GM19324 (cell line): Measurements from ENCODE around the gene OR51E2.
"Not testable (repeated sequence)": the region's sequence is repeated elsewhere in the genome, so short reads cannot be mapped to it uniquely, and the experiment has no call there.

ENCODE experiments used
- ATAC-seq: cut with Tn5 transposase; IDR thresholded peaks from one replicate; pipeline ENCODE4 v1.9.1; 2021; ENCODE audit warnings: mild to moderate bottlenecking, moderate library complexity; ENCODE audit not compliant: unreplicated experiment, low FRiP score

Gene OR51E2

GRCh38 chr11:4697585-4697984 lies at the start of gene OR51E2:
OR51E2 (minus strand) TSS chr11:4697853; CDS start chr11:4682711, 15,142 bp downstream.
- ATAC-seq = no peak

- no peak for ATAC-seq
Observed at GRCh38 chr11:4740735-4741134, 43.1 kb upstream of the OR51E2 start.

- no peak for ATAC-seq
Observed at GRCh38 chr11:4727171-4727570, 29.5 kb upstream of the OR51E2 start.

GRCh38 chr11:4722616-4723534 lies 25.2 kb upstream of the OR51E2 start:
- not testable (repeated sequence) for ATAC-seq

- no peak for ATAC-seq
Observed at GRCh38 chr11:4714300-4714699, 16.6 kb upstream of the OR51E2 start.

GRCh38 chr11:4713241-4713640 lies 15.6 kb upstream of the OR51E2 start:
- no peak for ATAC-seq

GRCh38 chr11:4704790-4705334 lies 7.2 kb upstream of the OR51E2 start:
- no peak for ATAC-seq

GRCh38 chr11:4704054-4704789 lies 6.6 kb upstream of the OR51E2 start, which contains the start of gene MMP26:
MMP26 (plus strand) TSS chr11:4704784.
- peak; percentile 74 for ATAC-seq

- no peak for ATAC-seq
Observed at GRCh38 chr11:4700436-4700820, 2.8 kb upstream of the OR51E2 start.

- peak; percentile 48 for ATAC-seq
Observed at GRCh38 chr11:4699697-4700435, 2.2 kb upstream of the OR51E2 start.

GRCh38 chr11:4695442-4695841 lies 2.2 kb downstream of the OR51E2 start:
- no peak for ATAC-seq

GRCh38 chr11:4684631-4685285 lies 12.9 kb downstream of the OR51E2 start:
- ATAC-seq = no peak

- no peak for ATAC-seq
Observed at GRCh38 chr11:4682623-4683419, 14.8 kb downstream of the OR51E2 start.

- no peak for ATAC-seq
Observed at GRCh38 chr11:4680341-4680740, 17.3 kb downstream of the OR51E2 start.

GRCh38 chr11:4677948-4678347 lies 19.7 kb downstream of the OR51E2 start:
- ATAC-seq = no peak

GRCh38 chr11:4673781-4674180 lies 23.9 kb downstream of the OR51E2 start:
- no peak for ATAC-seq

- ATAC-seq = no peak
Observed at GRCh38 chr11:4672470-4672869, 25.2 kb downstream of the OR51E2 start.

- no peak for ATAC-seq
Observed at GRCh38 chr11:4671741-4672140, 25.9 kb downstream of the OR51E2 start.

GRCh38 chr11:4665424-4665823 lies 32.2 kb downstream of the OR51E2 start:
- ATAC-seq = no peak
